Measurements from ENCODE around the gene GREB1L.

The GREB1L gene

GRCh38 chr18:21359746-21360145 is 117.7 kb downstream of the GREB1L start:
- TF ChIP-seq CTCF (IDR thresholded peaks at IDR 0.05; ENCODE audit: low read depth, low read length) = no peak
- Histone ChIP-seq H3K4me3 (ENCODE audit: low read depth, low read length) (no peak overlapping the region), H3K36me3 (no peaks in the 10 kb centered on the region), H3K27ac (no peak overlapping the region), H3K27me3 (ENCODE audit: insufficient read depth, low read depth, severe bottlenecking) (no peaks in the 10 kb centered on the region), H3K9me3 (ENCODE audit: severe bottlenecking) (no peaks in the 10 kb centered on the region)
- no peak for DNase-seq

- H3K27ac ChIP-seq = no peak overlapping the region
- no peak for TF ChIP-seq CTCF (IDR thresholded peaks at IDR 0.05; ENCODE audit: low read depth, low read length)
- H3K36me3 ChIP-seq = no peaks in the 10 kb centered on the region
- no peak for DNase-seq
- H3K9me3 ChIP-seq (ENCODE audit: severe bottlenecking) = no peaks in the 10 kb centered on the region
- H3K4me3 ChIP-seq (ENCODE audit: low read depth, low read length) = no peak overlapping the region
- H3K27me3 ChIP-seq (ENCODE audit: insufficient read depth, low read depth, severe bottlenecking) = no peaks in the 10 kb centered on the region
Observed at GRCh38 chr18:21361307-21361880, 119.4 kb downstream of the GREB1L start.

- DNase-seq = no peak
- TF ChIP-seq CTCF (IDR thresholded peaks at IDR 0.05; ENCODE audit: low read depth, low read length) = no peak
- H3K27me3 ChIP-seq (ENCODE audit: insufficient read depth, low read depth, severe bottlenecking) = no peaks in the 10 kb centered on the region
- no peak overlapping the region for H3K27ac ChIP-seq
- H3K9me3 ChIP-seq (ENCODE audit: severe bottlenecking) = no peaks in the 10 kb centered on the region
- no peaks in the 10 kb centered on the region for H3K36me3 ChIP-seq
- no peak overlapping the region for H3K4me3 ChIP-seq (ENCODE audit: low read depth, low read length)
Observed at GRCh38 chr18:21362831-21363230, 120.8 kb downstream of the GREB1L start.

GRCh38 chr18:21363348-21363747 is 121.3 kb downstream of the GREB1L start:
- no peak overlapping the region for H3K4me3 ChIP-seq (ENCODE audit: low read depth, low read length)
- no peak for DNase-seq
- TF ChIP-seq CTCF (IDR thresholded peaks at IDR 0.05; ENCODE audit: low read depth, low read length) = no peak
- no peaks in the 10 kb centered on the region for H3K27me3 ChIP-seq (ENCODE audit: insufficient read depth, low read depth, severe bottlenecking)
- H3K9me3 ChIP-seq (ENCODE audit: severe bottlenecking) = no peaks in the 10 kb centered on the region
- no peak overlapping the region for H3K27ac ChIP-seq
- no peaks in the 10 kb centered on the region for H3K36me3 ChIP-seq

- H3K27me3 ChIP-seq (ENCODE audit: insufficient read depth, low read depth, severe bottlenecking) = no peaks in the 10 kb centered on the region
- H3K36me3 ChIP-seq = no peaks in the 10 kb centered on the region
- no peaks in the 10 kb centered on the region for H3K9me3 ChIP-seq (ENCODE audit: severe bottlenecking)
- no peak for TF ChIP-seq CTCF (IDR thresholded peaks at IDR 0.05; ENCODE audit: low read depth, low read length)
- H3K4me3 ChIP-seq (ENCODE audit: low read depth, low read length) = no peak overlapping the region
- no peak for DNase-seq
- H3K27ac ChIP-seq = no peak overlapping the region
Observed at GRCh38 chr18:21364471-21364870, 122.4 kb downstream of the GREB1L start.

- H3K27me3 ChIP-seq (ENCODE audit: insufficient read depth, low read depth, severe bottlenecking) = no peaks in the 10 kb centered on the region
- no peak for DNase-seq
- H3K9me3 ChIP-seq (ENCODE audit: severe bottlenecking) = no peaks in the 10 kb centered on the region
- H3K36me3 ChIP-seq = no peaks in the 10 kb centered on the region
- no peak overlapping the region for H3K4me3 ChIP-seq (ENCODE audit: low read depth, low read length)
- H3K27ac ChIP-seq = no peak overlapping the region
- no peak for TF ChIP-seq CTCF (IDR thresholded peaks at IDR 0.05; ENCODE audit: low read depth, low read length)
Observed at GRCh38 chr18:21366896-21367295, 124.9 kb downstream of the GREB1L start.
